ENCODE results near the gene DNASE2. TPM values are rescaled to one million over a fixed set of nuclear protein-coding genes. Genes with fewer than 3 reads are reported as not detected.

Gene DNASE2
- total and polyA plus RNA-seq, 2 donors from 2014 or later: 34.7 to 50.9 TPM

DNA sequence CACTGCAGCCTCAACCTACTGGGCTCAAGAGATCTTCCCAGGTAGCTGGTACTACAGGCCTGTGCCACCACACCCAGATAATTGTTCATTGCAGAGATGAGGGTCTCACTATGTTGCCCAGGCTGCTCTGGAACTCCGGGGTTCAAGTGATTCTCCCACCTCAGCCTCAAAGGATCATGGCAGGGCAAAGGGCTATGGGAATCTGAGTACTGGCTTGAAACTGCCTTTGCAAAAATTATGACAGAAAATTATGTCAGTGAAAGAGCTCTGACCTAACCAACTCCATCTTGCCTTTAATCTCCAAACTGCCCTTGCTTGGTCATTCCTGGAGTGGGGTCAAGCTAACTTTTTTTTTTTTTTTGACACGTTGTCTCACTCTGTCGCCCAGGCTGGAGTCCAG lies 1.3 kb upstream of the DNASE2 start:
- H3K36me3 ChIP-seq (ENCODE audit: control insufficient read depth in 2 of 3, insufficient read depth in 3 of 3, low read length in 3 of 3): peaks cover 0 to 7% (median 6%) of the 10 kb centered on the region in 3 donors
- H3K4me1 ChIP-seq (ENCODE audit: control insufficient read depth in 2 of 3, insufficient read depth in 2 of 3, low read depth in 1 of 3, low read length in 3 of 3): peaks cover 0 to 2% (median 0%) of the 10 kb centered on the region in 3 donors
- no peak overlapping the region for H3K4me3 ChIP-seq (ENCODE audit: low read length in 3 of 3)
- H3K27ac ChIP-seq (ENCODE audit: low read depth in 2 of 2, low read length in 2 of 2): no peak overlapping the region
- H3K9ac ChIP-seq (ENCODE audit: low read length in 3 of 3): no peak overlapping the region
- FAIRE-seq: no peak
- no peaks in the 10 kb centered on the region for H3K9me3 ChIP-seq (ENCODE audit: control insufficient read depth in 2 of 3, insufficient read depth in 1 of 3, low read length in 3 of 3)
- no peak for DNase-seq
- TF ChIP-seq, protein P1, sequence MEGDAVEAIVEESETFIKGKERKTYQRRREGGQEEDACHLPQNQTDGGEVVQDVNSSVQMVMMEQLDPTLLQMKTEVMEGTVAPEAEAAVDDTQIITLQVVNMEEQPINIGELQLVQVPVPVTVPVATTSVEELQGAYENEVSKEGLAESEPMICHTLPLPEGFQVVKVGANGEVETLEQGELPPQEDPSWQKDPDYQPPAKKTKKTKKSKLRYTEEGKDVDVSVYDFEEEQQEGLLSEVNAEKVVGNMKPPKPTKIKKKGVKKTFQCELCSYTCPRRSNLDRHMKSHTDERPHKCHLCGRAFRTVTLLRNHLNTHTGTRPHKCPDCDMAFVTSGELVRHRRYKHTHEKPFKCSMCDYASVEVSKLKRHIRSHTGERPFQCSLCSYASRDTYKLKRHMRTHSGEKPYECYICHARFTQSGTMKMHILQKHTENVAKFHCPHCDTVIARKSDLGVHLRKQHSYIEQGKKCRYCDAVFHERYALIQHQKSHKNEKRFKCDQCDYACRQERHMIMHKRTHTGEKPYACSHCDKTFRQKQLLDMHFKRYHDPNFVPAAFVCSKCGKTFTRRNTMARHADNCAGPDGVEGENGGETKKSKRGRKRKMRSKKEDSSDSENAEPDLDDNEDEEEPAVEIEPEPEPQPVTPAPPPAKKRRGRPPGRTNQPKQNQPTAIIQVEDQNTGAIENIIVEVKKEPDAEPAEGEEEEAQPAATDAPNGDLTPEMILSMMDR (IDR thresholded peaks at IDR 0.05; ENCODE audit: borderline replicate concordance, extremely low read depth, insufficient read depth): no peak
- peaks cover 8% of the 10 kb centered on the region for H3K27me3 ChIP-seq (ENCODE audit: control insufficient read depth, insufficient read depth, low read length)
- intact Hi-C loops (cut with DNase I): no loop called here

DNA sequence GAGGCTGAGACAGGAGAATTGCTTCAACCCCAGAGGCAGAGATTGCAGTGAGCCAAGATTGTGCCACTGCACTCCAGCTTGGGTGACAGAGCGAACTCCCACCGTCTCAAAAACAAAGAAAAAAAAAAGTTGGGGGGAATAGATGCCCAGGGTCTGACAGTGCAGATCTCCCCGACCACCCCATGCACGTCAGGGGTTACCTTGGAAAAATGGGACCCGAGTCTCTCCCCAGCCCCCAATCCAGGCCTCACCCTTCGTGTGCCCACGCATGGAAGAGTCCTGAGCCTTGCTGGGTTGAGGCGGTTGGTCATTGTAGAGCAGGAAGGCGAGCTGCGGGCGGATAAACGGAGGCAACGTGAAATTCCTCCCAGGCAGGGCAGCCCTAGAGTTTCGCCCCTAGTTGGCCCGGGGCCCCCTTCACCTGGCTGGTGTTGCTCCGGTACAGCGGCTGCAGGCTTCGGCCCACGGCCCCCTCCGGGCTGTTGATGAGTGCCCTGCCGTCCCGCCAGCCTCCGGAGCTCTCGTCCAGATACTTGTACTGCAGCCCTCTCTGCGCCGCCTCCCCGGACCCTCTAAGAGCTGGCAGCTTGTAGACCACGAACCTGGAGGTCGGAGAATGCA lies 588 bp downstream of the DNASE2 start:
- Histone ChIP-seq H3K27me3 (ENCODE audit: control insufficient read depth, insufficient read depth, low read length) (peaks cover 8% of the 10 kb centered on the region), H3K9me3 (ENCODE audit: control insufficient read depth in 2 of 3, insufficient read depth in 1 of 3, low read length in 3 of 3) (no peaks in the 10 kb centered on the region), H3K4me3 (ENCODE audit: low read length in 3 of 3) (peak overlapping the region; percentile 32 to 81 (median 68)), H3K36me3 (ENCODE audit: control insufficient read depth in 2 of 3, insufficient read depth in 3 of 3, low read length in 3 of 3) (peaks cover 0 to 7% (median 6%) of the 10 kb centered on the region in 3 donors), H3K9ac (ENCODE audit: low read length in 3 of 3) (peak overlapping the region in 2 of 3 donors; percentile 77), H3K4me1 (ENCODE audit: control insufficient read depth in 2 of 3, insufficient read depth in 2 of 3, low read depth in 1 of 3, low read length in 3 of 3) (peaks cover 0 to 2% (median 0%) of the 10 kb centered on the region in 3 donors), H3K27ac (ENCODE audit: low read depth in 2 of 2, low read length in 2 of 2) (peak overlapping the region; percentile 12 to 69)
- FAIRE-seq (no peak), DNase-seq (peak in 3 of 5 donors; percentile 36 to 81 (median 41))
- TF ChIP-seq, protein P1 (IDR thresholded peaks at IDR 0.05; ENCODE audit: borderline replicate concordance, extremely low read depth, insufficient read depth): no peak
- intact Hi-C loops (cut with DNase I): no loop called here

DNA sequence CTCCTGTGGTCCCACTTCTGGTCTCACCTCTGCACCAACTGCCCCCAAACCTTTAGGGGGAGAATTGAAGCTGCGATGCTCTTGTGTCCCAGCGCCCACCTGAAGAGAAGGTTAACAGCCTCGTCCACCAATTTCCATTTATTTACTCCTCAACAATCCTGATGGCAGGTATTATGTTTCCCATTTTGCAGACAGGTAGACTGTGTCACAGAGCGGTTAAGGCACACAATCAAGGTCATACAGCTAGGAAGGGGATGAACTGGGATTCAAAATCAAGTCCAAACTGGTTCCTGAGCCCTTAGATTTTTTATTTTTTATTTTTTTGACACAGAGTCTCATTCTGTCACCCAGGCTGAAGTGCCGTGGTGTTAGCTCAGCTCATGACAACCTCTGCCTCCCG lies 6.2 kb downstream of the DNASE2 start:
- no peaks in the 10 kb centered on the region for H3K4me1 ChIP-seq (ENCODE audit: control insufficient read depth in 2 of 3, insufficient read depth in 2 of 3, low read depth in 1 of 3, low read length in 3 of 3)
- no peaks in the 10 kb centered on the region for H3K27me3 ChIP-seq (ENCODE audit: control insufficient read depth, insufficient read depth, low read length)
- intact Hi-C loops (cut with DNase I): no loop called here
- no peaks in the 10 kb centered on the region for H3K9me3 ChIP-seq (ENCODE audit: control insufficient read depth in 2 of 3, insufficient read depth in 1 of 3, low read length in 3 of 3)
- peaks cover 0 to 7% (median 6%) of the 10 kb centered on the region in 3 donors for H3K36me3 ChIP-seq (ENCODE audit: control insufficient read depth in 2 of 3, insufficient read depth in 3 of 3, low read length in 3 of 3)
- DNase-seq (no peak), FAIRE-seq (no peak)
- TF ChIP-seq, protein P1 (IDR thresholded peaks at IDR 0.05; ENCODE audit: borderline replicate concordance, extremely low read depth, insufficient read depth): no peak
- no peak overlapping the region for H3K27ac ChIP-seq (ENCODE audit: low read depth in 2 of 2, low read length in 2 of 2)
- H3K4me3 ChIP-seq (ENCODE audit: low read length in 3 of 3): no peak overlapping the region
- no peak overlapping the region for H3K9ac ChIP-seq (ENCODE audit: low read length in 3 of 3)
